ENCODE data around the gene POLR3H.

DNA sequence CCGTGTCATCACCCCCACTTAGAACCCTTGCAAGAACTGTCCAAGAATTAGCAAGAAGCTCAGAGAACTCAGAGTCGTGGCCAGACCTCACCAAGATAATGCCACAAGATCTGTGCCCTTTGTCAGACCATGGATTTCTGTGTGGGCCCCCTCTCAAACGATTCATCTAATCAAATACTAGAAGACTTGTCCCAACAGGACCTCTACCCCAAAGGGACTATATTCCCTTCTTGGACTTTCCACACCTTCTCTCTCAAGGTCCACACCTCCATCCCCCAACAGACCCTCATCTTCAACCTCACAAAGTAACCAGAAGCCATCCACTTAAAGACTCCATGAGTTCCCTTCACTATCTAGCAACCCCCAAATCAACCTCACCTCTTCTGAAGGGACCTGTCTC lies 2.8 kb downstream of the POLR3H start:
- TF ChIP-seq, protein P1, sequence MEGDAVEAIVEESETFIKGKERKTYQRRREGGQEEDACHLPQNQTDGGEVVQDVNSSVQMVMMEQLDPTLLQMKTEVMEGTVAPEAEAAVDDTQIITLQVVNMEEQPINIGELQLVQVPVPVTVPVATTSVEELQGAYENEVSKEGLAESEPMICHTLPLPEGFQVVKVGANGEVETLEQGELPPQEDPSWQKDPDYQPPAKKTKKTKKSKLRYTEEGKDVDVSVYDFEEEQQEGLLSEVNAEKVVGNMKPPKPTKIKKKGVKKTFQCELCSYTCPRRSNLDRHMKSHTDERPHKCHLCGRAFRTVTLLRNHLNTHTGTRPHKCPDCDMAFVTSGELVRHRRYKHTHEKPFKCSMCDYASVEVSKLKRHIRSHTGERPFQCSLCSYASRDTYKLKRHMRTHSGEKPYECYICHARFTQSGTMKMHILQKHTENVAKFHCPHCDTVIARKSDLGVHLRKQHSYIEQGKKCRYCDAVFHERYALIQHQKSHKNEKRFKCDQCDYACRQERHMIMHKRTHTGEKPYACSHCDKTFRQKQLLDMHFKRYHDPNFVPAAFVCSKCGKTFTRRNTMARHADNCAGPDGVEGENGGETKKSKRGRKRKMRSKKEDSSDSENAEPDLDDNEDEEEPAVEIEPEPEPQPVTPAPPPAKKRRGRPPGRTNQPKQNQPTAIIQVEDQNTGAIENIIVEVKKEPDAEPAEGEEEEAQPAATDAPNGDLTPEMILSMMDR (IDR thresholded peaks at IDR 0.05; ENCODE audit: insufficient read depth, low read length) = no peak
- TF ChIP-seq, protein P2, sequence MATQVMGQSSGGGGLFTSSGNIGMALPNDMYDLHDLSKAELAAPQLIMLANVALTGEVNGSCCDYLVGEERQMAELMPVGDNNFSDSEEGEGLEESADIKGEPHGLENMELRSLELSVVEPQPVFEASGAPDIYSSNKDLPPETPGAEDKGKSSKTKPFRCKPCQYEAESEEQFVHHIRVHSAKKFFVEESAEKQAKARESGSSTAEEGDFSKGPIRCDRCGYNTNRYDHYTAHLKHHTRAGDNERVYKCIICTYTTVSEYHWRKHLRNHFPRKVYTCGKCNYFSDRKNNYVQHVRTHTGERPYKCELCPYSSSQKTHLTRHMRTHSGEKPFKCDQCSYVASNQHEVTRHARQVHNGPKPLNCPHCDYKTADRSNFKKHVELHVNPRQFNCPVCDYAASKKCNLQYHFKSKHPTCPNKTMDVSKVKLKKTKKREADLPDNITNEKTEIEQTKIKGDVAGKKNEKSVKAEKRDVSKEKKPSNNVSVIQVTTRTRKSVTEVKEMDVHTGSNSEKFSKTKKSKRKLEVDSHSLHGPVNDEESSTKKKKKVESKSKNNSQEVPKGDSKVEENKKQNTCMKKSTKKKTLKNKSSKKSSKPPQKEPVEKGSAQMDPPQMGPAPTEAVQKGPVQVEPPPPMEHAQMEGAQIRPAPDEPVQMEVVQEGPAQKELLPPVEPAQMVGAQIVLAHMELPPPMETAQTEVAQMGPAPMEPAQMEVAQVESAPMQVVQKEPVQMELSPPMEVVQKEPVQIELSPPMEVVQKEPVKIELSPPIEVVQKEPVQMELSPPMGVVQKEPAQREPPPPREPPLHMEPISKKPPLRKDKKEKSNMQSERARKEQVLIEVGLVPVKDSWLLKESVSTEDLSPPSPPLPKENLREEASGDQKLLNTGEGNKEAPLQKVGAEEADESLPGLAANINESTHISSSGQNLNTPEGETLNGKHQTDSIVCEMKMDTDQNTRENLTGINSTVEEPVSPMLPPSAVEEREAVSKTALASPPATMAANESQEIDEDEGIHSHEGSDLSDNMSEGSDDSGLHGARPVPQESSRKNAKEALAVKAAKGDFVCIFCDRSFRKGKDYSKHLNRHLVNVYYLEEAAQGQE (IDR thresholded peaks at IDR 0.05; ENCODE audit: insufficient replicate concordance, low read depth) = no peak
- no peak for TF ChIP-seq POLR2AphosphoS5 (IDR thresholded peaks at IDR 0.05; ENCODE audit: low read depth)
- no peak for TF ChIP-seq GABPA (IDR thresholded peaks at IDR 0.05; ENCODE audit: low read depth)
